Esophagus (tissue), 2 donors: ENCODE data around the gene HTR3A. TPM values are rescaled to one million over a fixed set of nuclear protein-coding genes. Genes with fewer than 3 reads are reported as not detected.

Experiments used
- H3K27ac ChIP-seq, 2 donors: one replicate each; pipeline ENCODE4 v1.5.1; 2013; ENCODE audit warnings: low read depth in 2 of 2, mild to moderate bottlenecking in 2 of 2, inconsistent platforms in 1 of 2, low read length in 1 of 2, moderate library complexity in 1 of 2
- H3K27me3 ChIP-seq, 2 donors: one replicate each; pipeline ENCODE4 v1.6.1; 2013; ENCODE audit warnings: low read length in 2 of 2, control low read depth in 1 of 2, mild to moderate bottlenecking in 1 of 2; ENCODE audit not compliant: insufficient read depth in 2 of 2, control insufficient read depth in 1 of 2
- H3K36me3 ChIP-seq, 2 donors: one replicate each; pipeline ENCODE4 v1.6.1; 2013; ENCODE audit warnings: low read length in 1 of 2; ENCODE audit not compliant: control insufficient read depth in 2 of 2, insufficient read depth in 2 of 2
- H3K4me1 ChIP-seq, 2 donors: one replicate each; pipeline ENCODE4 v1.6.1; 2013; ENCODE audit warnings: low read length in 1 of 2; ENCODE audit not compliant: control insufficient read depth in 2 of 2, insufficient read depth in 2 of 2
- H3K4me3 ChIP-seq, 2 donors: one replicate each; pipeline ENCODE4 v1.5.1; 2013; ENCODE audit warnings: low read length in 2 of 2, mild to moderate bottlenecking in 2 of 2, low read depth in 1 of 2, moderate library complexity in 1 of 2
- H3K9me3 ChIP-seq, 2 donors: one replicate each; pipeline ENCODE4 v1.6.1; 2013; ENCODE audit warnings: mild to moderate bottlenecking in 2 of 2, low read depth in 1 of 2, low read length in 1 of 2, moderate library complexity in 1 of 2; ENCODE audit not compliant: control insufficient read depth in 2 of 2, insufficient read depth in 1 of 2
- WGBS, 2 donors: extraction: QIAGEN DNeasy Blood & Tissue Kit; methylation state at CpG; one replicate each; pipeline ENCODE4 v1.1.7; 2013; 5-methylcytosine and 5-hydroxymethylcytosine counted together
- polyA plus RNA-seq, 2 donors: library from polyadenylated mRNA; stranded (reverse); fragments of 200-250 nt; gene quantifications; one replicate each; pipeline ENCODE4 v1.2.3, GENCODE V29; 2013
- donor health status: healthy with polysubstance abuse.
- donor health status: Bipolar disorder and iron deficiency.

The HTR3A gene
- polyA plus RNA-seq, 2 donors, result 0.13 TPM; not detected in 1

GRCh38 chr11:113989381-113989780 lies 14.5 kb downstream of the HTR3A start:
- WGBS, 2 donors, result 72 to 75% methylated on average over 15 of the region's 15 CpGs
- Histone ChIP-seq H3K27ac (no peak overlapping the region), H3K36me3 (no peaks in the 10 kb centered on the region), H3K4me1 (no peaks in the 10 kb centered on the region), H3K9me3 (peaks cover 0 to 6% of the 10 kb centered on the region in 2 donors), H3K27me3 (peaks cover 0 to 2% of the 10 kb centered on the region in 2 donors), H3K4me3 (no peak overlapping the region)

DNA sequence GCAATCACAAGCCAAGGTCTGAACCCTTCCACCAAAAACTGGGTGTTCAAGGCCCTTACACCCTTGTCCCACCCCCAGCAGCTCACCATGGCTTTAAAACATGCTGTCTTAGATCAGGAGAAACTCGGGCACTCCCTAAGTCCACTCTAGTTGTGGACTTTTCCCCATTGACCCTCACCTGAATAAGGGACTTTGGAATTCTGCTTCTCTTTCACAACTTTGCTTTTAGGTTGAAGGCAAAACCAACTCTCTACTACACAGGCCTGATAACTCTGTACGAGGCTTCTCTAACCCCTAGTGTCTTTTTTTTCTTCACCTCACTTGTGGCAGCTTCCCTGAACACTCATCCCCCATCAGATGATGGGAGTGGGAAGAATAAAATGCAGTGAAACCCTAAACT lies 15.0 kb downstream of the HTR3A start:
- Histone ChIP-seq H3K27me3 (peaks cover 0 to 2% of the 10 kb centered on the region in 2 donors), H3K27ac (no peak overlapping the region), H3K4me1 (no peaks in the 10 kb centered on the region), H3K4me3 (no peak overlapping the region), H3K36me3 (no peaks in the 10 kb centered on the region), H3K9me3 (peaks cover 0 to 6% of the 10 kb centered on the region in 2 donors)
- 65 to 69% methylated on average over 2 of the region's 2 CpGs for WGBS, 2 donors

- Histone ChIP-seq H3K4me3 (no peak overlapping the region), H3K27me3 (peaks cover 0 to 2% of the 10 kb centered on the region in 2 donors), H3K9me3 (peaks cover 0 to 6% of the 10 kb centered on the region in 2 donors), H3K36me3 (no peaks in the 10 kb centered on the region), H3K27ac (no peak overlapping the region), H3K4me1 (no peaks in the 10 kb centered on the region)
- 11 to 12% methylated on average over 4 of the region's 4 CpGs for WGBS, 2 donors
These were observed 16.3 kb downstream of the HTR3A start for GRCh38 chr11:113991170-113991569.

DNA sequence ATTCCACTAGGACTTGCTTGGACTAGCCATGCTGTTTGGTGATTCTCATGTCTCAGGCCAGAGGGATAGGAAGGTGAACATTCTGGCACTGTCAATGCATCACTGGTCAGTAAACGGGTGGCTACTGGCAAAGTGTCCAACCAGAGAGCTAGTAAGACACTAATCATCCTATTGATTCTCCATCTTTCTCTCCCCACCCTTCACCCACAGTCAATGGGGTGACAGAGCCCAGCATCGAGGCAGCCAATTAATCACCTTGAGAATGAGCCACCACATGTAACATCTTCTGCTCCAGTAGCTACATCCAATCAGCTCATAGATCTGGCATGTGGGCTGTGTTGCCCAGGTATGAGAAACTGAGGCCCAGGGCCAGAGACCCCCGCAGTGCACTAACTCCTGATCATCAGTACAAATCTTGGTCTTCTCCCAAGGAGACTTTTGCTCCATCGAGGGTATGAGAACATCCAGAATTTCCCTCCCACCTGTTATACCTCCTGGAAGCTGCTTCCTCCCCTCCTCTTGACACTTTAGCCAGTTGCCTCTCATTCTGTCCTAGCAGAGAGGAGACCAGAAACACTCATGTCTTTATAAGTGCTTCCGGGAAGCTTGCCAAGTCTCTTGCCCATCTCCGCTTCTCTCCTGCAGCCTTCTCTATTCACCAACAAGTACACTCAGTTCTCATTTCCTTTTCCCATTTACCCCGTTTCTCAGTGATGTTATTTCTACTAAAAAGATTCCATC lies 17.0 kb downstream of the HTR3A start:
- H3K4me3 ChIP-seq, result no peak overlapping the region
- no peaks in the 10 kb centered on the region for H3K36me3 ChIP-seq
- peaks cover 0 to under 1% of the 10 kb centered on the region in 2 donors for H3K27me3 ChIP-seq
- H3K9me3 ChIP-seq, result peaks cover 0 to 1% of the 10 kb centered on the region in 2 donors
- no peaks in the 10 kb centered on the region for H3K4me1 ChIP-seq
- H3K27ac ChIP-seq, result no peak overlapping the region
- WGBS, 2 donors, result 63 to 68% methylated on average over 7 of the region's 7 CpGs

GRCh38 chr11:113992459-113993110 lies 17.7 kb downstream of the HTR3A start:
- H3K27ac ChIP-seq, result no peak overlapping the region
- no peaks in the 10 kb centered on the region for H3K36me3 ChIP-seq
- H3K9me3 ChIP-seq, result no peaks in the 10 kb centered on the region
- no peaks in the 10 kb centered on the region for H3K27me3 ChIP-seq
- no peaks in the 10 kb centered on the region for H3K4me1 ChIP-seq
- H3K4me3 ChIP-seq, result no peak overlapping the region
- WGBS, 2 donors, result 23 to 24% methylated on average over 7 of the region's 7 CpGs

DNA sequence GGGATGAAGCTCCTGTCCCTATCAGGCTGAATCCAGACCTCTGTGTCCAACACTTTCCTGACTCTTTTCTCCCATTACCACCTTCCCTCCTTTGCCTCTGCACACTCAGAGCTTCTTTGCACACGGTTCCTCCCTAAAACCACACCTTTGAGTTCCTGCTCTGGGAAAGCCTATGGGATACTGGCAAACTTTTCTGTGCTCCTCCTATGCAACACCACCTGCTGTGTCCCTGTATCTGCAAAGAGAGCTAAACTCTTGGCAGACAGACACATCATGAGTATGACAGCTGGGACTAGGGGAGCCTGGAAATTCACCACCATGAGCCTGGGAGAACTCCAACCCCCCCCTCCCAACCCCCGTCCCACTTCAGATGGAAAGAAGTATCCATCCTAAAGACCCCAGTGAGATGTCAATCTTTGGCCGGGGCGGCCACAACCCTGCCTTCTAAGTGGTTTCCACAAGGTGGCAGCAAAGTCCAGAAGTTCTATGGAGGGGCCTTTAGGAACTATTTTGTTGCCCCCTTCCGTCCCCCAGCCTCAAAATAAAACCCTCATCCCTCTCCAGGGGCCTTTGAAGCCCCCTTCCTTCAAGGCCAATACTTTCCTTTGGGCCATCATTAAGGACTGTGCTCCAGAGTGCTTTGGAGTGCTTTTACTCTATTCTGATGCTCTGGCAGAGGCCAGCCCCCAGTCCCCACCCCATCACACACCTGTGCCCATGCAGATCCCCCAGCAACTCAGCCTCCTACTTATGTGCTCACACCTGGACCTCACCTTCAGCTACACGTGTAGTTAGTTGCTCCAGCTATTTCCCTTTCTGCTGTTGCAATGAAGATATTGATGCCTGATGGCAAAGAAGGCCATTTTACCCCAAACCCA lies 19.4 kb downstream of the HTR3A start:
- Histone ChIP-seq H3K4me1 (no peaks in the 10 kb centered on the region), H3K36me3 (no peaks in the 10 kb centered on the region), H3K27ac (no peak overlapping the region), H3K9me3 (no peaks in the 10 kb centered on the region), H3K27me3 (no peaks in the 10 kb centered on the region), H3K4me3 (no peak overlapping the region)
- 3 to 4% methylated on average over 6 of the region's 6 CpGs for WGBS, 2 donors

DNA sequence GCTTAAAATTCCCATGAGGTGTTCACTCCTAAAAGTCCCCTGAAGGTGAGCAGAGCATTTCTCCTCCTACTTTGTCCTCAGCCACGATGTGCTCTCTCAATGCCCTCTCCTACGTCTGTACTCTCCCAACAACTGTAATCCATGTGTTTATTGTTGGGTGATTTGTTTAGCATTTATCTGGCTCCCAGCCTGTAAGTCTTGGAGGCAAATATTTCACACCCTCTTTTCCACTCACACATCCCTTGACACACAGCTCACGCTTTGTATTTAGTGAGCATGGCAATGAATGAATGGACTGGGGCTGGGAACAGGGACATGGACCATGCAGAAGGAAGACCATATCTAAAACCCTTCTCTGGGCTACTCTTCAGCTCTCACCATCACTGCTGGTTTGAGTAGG lies 22.6 kb downstream of the HTR3A start:
- Histone ChIP-seq H3K27me3 (no peaks in the 10 kb centered on the region), H3K4me1 (no peaks in the 10 kb centered on the region), H3K27ac (no peak overlapping the region), H3K9me3 (no peaks in the 10 kb centered on the region), H3K4me3 (no peak overlapping the region), H3K36me3 (no peaks in the 10 kb centered on the region)
- 22 to 40% methylated on average over 3 of the region's 3 CpGs for WGBS, 2 donors

GRCh38 chr11:113998574-113998973 lies 23.7 kb downstream of the HTR3A start:
- no peak overlapping the region for H3K27ac ChIP-seq

DNA sequence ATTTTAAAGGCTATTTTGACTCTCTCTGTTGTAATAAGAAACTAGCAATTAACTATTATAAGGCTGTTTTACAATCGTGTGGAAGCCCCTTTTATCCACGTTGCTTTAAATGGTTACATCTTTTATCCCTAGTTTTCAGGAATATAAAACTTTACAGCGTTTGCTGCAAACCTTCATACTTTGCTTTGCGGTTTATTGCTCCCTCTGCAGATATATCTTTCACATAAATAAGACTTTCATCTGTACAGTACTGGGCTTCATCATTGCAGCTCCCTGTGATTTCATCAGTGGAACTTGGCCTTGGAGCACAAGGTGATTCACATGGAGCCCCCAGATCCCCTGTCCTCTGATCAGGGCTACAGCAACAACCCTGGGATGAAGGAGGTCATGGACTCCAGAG lies 25.6 kb downstream of the HTR3A start:
- H3K9me3 ChIP-seq, result no peaks in the 10 kb centered on the region
- no peak overlapping the region for H3K4me3 ChIP-seq
- no peaks in the 10 kb centered on the region for H3K36me3 ChIP-seq
- H3K4me1 ChIP-seq, result no peaks in the 10 kb centered on the region
- no peaks in the 10 kb centered on the region for H3K27me3 ChIP-seq
- 73 to 76% methylated on average over 4 of the region's 4 CpGs for WGBS, 2 donors
- no peak overlapping the region for H3K27ac ChIP-seq

More at GRCh38 chr11:113998574-113998973, 23.7 kb downstream of the HTR3A start:
- 29 to 32% methylated on average over 4 of the region's 4 CpGs for WGBS, 2 donors
- Histone ChIP-seq H3K36me3 (no peaks in the 10 kb centered on the region), H3K4me1 (no peaks in the 10 kb centered on the region), H3K9me3 (no peaks in the 10 kb centered on the region), H3K4me3 (no peak overlapping the region), H3K27me3 (no peaks in the 10 kb centered on the region)
